GM12801 (cell line): ENCODE results near the gene LRP1B.

Source experiments
- TF ChIP-seq, protein P1 (sequence below): IDR thresholded peaks from one replicate; pipeline ENCODE4 v1.5.1; 2011; ENCODE audit warnings: control low read depth; ENCODE audit not compliant: insufficient read length; ENCODE audit errors: extremely low read depth

LRP1B gene

DNA sequence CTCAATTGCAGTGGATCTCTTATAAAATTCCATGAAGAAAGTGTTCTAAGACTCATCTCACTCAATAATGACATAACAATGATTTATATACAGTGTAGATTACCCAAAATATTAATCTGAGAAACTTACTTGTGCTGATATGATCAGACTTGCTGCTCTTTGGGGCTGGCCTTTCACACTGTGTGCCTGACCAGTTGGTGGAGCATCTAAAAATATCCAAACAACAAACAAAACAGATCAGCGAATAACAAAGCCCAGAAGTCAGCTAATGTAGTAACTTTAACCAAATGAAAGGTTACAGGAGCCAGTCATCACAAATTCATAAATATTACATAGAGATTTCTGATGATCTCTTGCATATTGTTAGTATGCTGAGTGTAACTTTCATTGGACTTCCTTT is 1883.9 kb downstream of the LRP1B start:
- TF ChIP-seq, protein P1, sequence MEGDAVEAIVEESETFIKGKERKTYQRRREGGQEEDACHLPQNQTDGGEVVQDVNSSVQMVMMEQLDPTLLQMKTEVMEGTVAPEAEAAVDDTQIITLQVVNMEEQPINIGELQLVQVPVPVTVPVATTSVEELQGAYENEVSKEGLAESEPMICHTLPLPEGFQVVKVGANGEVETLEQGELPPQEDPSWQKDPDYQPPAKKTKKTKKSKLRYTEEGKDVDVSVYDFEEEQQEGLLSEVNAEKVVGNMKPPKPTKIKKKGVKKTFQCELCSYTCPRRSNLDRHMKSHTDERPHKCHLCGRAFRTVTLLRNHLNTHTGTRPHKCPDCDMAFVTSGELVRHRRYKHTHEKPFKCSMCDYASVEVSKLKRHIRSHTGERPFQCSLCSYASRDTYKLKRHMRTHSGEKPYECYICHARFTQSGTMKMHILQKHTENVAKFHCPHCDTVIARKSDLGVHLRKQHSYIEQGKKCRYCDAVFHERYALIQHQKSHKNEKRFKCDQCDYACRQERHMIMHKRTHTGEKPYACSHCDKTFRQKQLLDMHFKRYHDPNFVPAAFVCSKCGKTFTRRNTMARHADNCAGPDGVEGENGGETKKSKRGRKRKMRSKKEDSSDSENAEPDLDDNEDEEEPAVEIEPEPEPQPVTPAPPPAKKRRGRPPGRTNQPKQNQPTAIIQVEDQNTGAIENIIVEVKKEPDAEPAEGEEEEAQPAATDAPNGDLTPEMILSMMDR = no peak

- TF ChIP-seq, protein P1 = no peak
These were observed 1884.8 kb downstream of the LRP1B start for GRCh38 chr2:140246058-140246457.

DNA sequence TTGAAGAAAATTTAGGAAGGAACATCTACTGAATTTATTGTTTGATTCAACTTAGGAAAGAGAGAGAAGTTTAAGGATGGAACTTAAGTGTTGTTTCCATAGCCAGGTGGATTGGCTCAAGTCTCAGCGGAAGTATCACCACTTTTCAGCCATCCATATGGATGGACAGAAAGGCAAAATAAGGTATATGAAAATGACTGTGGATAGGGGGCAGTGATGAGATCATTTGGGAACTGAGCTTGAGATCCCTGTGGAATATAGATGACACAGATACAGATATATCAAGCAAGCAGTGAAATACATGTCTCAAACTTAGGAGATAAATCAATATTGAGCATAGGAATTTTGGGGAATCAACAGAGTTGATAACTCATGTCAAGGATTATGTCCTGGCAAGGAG is 1887.9 kb downstream of the LRP1B start:
- TF ChIP-seq, protein P1 = no peak

DNA sequence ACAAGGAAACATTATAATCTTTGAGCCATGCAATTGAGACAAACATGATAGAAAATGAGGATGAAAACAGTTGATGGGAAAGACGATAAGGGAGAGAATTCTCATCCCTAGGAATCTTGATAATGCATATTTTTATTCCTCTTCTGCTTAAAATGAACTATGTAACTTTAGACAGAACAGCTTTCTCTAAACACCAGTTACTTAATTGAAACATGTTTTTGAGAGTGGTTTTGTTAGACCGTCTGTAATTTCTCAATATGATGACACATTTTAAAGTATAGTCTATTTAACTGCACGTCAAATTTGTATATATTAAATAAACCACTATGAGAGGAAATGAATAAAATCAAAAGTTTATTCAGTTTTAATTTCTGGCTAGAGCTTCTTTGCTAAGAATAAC is 1896.7 kb downstream of the LRP1B start:
- TF ChIP-seq, protein P1 = no peak

DNA sequence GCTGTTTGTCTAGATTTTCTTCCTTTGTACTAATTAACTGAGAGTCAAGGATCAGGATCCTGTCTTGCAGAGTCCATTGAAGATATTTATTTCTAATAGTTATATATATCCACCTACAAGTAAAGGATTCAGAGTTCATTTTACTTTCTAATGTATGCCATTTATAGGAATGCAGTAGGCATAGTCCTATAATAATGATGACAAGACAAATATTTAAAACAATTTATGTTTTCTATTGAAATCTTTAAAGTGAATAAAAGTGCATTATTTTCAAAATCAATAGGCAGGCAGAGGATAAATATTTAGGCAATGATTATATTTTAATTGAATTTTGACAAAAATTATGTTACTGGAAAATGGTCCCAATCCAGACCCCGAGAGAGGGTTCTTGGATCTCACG is 1919.9 kb downstream of the LRP1B start:
- TF ChIP-seq, protein P1 = no peak

- TF ChIP-seq, protein P1 = no peak
These were observed 1925.7 kb downstream of the LRP1B start for GRCh38 chr2:140205093-140205492.

DNA sequence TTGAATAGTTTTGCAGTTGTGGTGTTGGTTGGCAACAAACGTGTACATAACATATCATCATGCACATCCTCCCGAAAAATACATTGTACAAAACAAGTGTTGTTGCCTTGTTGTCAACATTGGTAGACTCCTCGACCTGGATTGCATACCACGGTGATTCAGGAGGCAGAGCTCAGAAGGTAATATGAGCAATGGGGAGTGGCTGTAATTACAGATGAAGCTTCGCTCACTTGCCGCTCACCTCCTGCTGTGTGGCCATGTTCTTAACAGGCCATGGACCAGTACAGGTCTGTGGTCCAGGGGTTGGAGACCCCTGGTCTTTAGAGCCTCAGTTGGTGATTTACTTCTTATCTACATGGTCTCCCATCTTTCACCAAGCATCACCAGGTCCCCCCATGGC is 1927.5 kb downstream of the LRP1B start:
- TF ChIP-seq, protein P1 = no peak

DNA sequence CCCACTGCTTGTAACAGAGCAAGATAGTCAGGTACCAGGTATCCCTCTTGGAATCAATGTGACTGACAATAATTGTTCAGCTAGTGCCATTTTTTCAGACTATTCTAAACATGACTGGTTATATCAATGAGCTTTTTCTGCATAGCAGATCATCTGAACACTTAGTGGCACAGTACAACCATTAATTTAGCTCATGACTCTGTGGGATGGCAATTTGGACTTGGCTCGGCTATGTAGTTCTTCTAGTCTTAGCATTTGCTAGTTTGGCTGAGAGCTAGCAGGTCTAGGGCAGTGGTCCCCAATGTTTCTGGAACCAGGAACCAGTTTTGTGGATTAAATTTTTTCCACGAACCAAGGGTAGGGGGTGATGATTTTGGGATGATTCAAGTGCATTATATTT is 1929.2 kb downstream of the LRP1B start:
- TF ChIP-seq, protein P1 = no peak
